ENCODE data around the gene KRTAP10-9.

DNA sequence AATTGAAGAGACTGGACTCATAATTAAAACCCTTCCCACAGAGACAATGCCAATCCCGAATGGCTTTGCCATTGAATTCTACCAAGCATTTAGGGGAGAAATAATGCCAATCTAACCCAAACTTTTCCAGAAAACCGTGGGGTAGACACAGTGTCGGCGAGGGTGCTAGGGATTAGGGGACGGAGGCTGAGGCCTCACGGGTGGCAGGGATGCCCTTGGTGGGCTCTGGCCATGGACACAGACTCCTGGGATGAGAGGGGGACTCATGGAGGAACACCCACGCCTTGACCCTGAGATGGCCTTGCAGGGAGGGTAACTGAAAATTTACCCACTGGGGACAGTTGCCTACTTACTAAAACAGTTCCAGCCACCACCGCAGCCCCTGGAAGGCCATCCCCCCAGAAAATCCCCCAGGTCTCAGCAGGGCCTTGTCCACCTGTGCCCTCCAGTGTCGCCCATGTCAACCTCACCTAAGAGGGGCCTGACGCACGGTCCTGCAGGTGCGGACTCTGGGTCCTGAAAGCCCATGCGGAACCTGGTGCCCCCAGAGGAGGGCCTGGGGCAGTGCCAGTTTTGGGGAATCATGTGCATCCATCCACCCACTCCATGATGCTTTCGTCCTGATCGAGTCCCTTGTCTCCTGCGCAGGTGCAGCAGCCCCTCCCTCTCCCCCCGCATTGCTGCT, 48.4 kb upstream of the KRTAP10-9 start:
- no peak for TF ChIP-seq POLR2A (IDR thresholded peaks at IDR 0.05)
- TF ChIP-seq, protein P1, sequence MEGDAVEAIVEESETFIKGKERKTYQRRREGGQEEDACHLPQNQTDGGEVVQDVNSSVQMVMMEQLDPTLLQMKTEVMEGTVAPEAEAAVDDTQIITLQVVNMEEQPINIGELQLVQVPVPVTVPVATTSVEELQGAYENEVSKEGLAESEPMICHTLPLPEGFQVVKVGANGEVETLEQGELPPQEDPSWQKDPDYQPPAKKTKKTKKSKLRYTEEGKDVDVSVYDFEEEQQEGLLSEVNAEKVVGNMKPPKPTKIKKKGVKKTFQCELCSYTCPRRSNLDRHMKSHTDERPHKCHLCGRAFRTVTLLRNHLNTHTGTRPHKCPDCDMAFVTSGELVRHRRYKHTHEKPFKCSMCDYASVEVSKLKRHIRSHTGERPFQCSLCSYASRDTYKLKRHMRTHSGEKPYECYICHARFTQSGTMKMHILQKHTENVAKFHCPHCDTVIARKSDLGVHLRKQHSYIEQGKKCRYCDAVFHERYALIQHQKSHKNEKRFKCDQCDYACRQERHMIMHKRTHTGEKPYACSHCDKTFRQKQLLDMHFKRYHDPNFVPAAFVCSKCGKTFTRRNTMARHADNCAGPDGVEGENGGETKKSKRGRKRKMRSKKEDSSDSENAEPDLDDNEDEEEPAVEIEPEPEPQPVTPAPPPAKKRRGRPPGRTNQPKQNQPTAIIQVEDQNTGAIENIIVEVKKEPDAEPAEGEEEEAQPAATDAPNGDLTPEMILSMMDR (IDR thresholded peaks at IDR 0.05 in 4 of 5, conservative IDR thresholded peaks at IDR 0.05 in 1 of 5), result no peak
